HG03575 (cell line): ENCODE results near the gene FKBP8.
"Not testable (repeated sequence)": the region's sequence is repeated elsewhere in the genome, so short reads cannot be mapped to it uniquely, and the experiment has no call there.

Source experiments
- ATAC-seq: cut with Tn5 transposase; IDR thresholded peaks from one replicate; pipeline ENCODE4 v1.9.1; 2021; ENCODE audit not compliant: unreplicated experiment, insufficient number of reproducible peaks, low FRiP score; ENCODE audit errors: extremely low read depth

Gene FKBP8

GRCh38 chr19:18542941-18543813 is at the start of gene FKBP8:
TSS of gene FKBP8 (minus strand) at chr19:18543573. CDS start at chr19:18541970, 1,603 bp downstream.
- ATAC-seq, result no peak

DNA sequence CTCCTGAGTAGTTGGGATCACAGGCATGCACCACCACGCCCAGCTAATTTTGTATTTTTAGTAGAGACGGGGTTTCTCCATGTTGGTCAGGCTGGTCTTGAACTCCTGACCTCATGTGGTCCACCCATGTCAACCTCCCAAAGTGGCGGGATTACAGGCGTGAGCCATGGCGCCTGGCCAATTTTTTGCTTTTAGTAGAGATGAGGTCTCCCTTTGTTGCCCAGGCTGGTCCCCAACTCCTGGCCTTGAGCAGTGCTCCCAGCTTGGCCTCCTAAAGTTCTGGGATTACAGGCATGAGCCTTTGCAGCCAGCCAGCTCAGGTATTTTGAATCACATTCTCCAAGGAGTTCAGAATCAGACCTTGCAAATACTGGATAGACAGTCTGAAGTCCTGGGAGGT is 49.4 kb upstream of the FKBP8 start:
- ATAC-seq, result not testable (repeated sequence)

- ATAC-seq, result no peak
Observed at GRCh38 chr19:18591735-18592385, 48.5 kb upstream of the FKBP8 start.

DNA sequence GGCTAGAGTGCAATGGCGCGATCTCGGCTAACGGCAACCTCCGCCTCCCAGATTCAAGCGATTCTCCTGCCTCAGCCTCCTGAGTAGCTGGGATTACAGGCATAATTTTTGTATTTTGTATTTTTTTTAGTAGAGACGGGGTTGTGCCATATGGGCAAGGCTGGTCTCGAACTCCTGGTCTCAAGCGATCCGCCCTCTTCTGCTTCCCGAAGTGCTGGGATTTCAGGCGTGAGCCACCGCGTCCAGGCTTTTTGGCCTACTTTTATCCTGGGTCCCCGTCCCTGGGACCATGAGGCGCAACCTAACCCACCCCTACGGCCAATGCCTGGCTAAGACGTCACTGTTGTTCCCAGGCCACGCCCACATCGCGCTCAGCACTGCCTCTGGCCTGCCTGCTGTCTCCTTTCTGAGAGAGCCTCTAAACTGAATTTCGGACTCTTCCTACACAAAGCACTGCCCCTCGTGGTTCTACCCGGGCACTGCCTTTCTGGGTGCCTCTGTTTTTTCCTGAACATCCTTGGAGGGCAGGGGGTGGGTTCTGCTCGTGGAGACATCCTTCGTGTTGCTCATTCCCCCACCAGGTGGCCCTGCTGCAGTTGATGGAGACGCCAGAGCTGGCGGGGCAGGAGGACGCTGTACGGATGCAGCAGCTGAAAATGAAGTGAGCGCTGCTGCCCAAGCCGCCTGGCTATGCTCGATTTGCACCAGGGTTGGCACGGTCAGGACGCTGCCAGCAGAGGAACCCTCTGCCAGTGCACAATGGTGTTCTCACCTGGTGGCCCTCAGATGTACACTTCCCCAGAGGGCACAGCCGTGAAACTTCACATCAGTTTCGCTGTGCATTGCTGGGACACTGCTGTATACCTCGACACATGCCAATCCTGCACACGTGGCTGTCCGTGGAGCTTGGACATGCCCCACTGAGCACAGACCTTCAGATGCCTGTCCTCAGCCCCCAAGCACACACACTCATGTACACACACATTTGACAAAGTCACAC is 47.2 kb upstream of the FKBP8 start:
- no peak for ATAC-seq

DNA sequence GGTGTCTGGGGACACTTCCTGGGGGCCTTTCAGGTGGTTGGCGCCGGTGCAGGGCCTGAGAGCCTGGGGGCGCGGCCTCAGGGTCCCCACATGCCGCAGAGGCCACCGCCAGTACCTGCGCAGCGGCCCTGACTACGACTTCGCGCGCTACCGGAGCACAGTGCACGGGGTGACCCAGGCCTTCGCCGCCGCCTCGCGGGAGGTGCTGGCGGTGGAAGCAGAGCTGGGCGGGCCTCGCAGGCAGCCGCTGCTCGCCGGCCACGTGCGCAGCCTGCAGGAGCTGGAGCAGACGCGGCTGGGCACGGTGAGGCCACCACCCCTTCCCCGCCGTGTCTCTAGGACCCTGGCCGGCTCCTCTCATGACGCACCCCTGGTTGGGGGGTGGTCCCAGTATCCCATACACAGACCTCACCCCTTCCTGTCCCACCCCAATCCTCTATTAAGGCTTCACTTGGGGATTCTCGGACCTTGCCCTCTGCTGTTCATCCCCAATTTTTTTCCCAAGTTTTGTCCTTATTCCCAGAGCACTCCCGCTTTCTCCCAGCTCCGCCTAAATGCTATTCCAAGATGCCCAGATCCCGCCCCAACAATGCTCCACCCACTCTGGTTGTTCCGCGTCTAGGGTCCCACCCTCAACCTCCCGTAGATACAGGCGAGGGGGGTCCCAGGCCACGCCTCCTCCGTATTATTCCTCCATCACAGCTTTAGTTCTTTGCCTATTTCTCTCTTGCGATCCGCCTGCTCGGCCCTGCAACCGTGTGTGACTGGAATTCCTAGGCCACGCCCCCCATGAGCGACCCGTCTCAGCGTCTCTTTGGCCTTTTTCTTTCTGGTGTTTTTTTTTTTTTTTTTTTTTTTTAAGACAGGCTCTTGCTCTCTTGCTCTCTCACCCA is 46.3 kb upstream of the FKBP8 start:
- no peak for ATAC-seq

DNA sequence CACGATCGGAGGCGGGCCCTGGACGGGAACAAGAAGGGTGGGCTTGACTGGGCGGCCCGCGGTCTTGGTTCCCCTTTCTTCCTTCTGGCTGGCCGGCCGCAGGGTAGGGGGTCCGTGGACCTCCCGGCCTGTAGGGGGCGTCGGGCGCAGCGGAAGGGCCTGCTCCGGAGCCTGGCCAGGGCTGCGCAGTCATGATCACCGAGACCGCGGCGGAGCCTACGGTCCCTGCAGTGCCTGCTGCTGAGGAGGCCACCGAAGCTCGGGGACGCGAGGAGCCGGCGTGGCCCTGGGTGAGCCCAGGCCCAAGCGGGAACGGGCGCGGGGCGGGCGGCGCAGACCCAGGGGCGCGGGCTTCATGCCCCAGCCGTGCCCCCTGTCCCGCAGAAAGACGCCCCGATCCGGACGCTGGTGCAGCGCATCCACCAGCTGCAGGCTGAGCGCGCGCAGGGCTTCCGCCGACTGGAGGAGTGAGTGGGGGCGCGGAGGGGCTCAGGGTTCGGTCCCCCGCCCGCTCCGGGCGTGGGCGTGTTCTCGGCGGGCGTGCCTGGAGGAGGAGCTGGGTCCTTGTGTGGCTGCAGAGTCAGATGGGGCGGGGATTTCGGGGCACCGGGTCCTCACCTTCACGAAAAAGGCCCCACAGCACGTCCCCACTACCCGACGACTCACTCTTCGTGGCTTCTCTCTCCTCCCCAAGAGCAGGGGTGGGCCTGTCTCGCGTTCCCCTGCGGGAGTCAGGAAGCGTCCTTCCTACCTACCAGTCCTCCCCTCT is 45.4 kb upstream of the FKBP8 start, which contains the start of gene REX1BD:
TSS of gene REX1BD (plus strand) at position 188 of the 769 bp plus-strand sequence. CDS start at position 192, 4 bp downstream.
- no peak for ATAC-seq

- no peak for ATAC-seq
Observed at GRCh38 chr19:18587962-18588610, 44.7 kb upstream of the FKBP8 start.

DNA sequence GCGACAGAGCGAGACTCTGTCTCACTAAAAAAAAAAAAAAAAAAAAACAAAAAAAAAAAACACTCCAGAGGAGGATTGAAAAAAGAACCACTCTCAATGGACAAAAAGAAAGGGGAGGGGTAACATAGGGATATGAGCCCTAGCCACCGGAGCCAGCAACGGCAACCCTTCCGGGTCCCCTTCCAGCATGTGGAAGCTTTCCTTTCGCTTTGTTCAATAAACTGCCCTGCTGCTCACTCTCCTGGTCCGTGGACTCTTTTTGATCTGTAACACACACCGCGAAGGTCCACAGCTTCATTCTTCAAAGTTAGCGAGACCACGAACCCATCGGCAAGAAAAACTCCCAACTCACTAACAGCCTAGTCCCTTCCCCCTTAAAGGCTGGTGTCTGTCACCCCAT is 44.2 kb upstream of the FKBP8 start:
- no peak for ATAC-seq

- no peak for ATAC-seq
Observed at GRCh38 chr19:18586306-18586705, 42.9 kb upstream of the FKBP8 start.

- no peak for ATAC-seq
Observed at GRCh38 chr19:18580311-18580710, 36.9 kb upstream of the FKBP8 start.

GRCh38 chr19:18577365-18577914 is 34.1 kb upstream of the FKBP8 start:
- ATAC-seq, result no peak

DNA sequence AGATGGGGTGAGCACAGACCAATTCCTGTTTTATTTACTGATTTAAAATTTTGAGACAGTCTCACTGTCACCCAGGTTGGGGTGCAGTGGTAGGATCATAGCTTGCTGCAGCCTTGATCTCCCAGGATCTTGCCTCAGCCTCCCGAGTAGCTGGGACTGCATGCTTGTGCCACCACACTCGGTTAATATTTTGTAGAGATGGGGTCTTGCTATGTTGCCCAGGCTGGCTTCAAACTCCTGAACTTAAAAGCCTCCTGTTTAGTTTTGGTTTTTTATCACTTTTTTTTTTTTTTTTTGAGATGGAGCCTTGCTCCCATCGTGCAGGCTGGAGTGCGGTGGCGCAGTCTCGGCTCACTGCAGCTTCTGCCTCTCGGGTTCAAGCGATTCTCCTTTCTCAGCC is 33.0 kb upstream of the FKBP8 start:
- no peak for ATAC-seq

DNA sequence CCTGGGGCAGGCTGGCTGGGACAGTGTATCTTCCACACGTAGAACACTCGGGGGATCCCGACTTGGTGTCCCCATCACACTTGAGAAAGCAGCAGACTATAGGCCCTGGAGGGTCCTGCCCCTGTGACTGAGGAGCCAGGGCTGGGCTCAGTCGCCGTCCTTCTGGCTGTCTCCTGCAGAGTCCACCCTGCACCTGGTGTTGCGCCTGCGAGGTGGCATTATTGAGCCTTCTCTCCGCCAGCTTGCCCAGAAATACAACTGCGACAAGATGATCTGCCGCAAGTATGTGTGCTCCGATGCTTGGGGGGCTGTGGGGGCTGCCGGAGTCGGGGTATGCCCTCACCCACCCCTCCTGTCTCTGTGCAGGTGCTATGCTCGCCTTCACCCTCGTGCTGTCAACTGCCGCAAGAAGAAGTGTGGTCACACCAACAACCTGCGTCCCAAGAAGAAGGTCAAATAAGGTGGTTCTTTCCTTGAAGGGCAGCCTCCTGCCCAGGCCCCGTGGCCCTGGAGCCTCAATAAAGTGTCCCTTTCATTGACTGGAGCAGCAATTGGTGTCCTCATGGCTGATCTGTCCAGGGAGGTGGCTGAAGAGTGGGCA is 31.4 kb upstream of the FKBP8 start:
- ATAC-seq, result no peak

DNA sequence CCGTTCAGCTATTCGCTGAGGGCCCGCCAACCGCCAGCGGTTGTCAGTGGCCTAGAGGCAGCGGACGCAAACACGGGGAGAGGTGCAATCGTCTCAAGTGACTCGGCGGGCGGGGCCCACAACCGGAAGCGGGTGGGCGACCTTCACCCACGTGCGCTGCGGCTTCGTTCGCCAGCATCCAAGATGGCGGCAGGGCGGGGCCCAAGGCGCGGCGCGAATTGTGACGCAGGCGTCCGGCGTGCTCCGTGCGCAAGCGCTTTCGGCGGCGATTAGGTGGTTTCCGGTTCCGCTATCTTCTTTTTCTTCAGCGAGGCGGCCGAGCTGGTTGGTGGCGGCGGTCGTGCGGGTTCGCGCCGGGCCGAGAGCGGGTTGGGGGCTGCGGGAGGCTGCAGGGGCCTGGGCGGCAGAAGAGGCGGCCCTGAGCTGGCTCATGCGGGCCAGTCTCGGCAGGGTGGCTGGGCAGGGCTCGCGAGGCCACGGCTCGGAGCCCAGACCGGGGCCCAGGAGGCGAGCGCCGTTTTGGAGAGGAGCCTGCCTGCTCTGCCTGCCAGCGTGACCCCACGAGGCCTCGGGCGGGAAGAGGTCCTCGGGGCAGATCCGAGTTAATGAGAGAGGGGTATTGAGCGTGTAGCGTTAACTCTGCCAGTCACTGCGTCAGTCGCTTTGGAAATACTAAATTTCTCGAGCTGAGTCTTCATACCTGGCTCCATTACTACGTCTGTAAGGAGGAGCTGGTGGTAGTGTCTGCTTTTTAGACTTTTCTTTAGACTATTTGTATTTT is 28.4 kb upstream of the FKBP8 start, which contains the start of gene UBA52:
TSS of gene UBA52 (plus strand) at position 294 of the 781 bp plus-strand sequence. CDS start 1,444 bp downstream, outside the sequence.
- no peak for ATAC-seq

DNA sequence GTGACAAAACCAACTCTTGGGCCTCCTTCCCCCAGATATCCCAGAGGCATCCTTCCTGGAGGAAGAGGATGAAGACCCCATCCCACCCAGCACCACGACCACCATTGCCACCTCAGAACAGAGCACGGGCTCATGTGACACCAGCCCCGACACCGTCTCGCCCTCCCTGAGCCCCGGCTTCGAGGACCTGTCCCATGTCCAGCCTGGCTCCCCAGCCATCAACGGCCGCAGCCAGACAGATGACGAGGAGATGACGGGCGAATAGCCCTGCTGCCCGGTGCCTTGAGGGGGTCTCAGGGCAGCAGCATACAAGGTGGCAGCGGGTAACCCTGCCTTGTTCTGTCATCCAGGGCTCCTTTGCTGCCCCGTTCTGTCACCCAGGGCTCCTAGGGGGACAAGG is 25.0 kb upstream of the FKBP8 start:
- ATAC-seq, result no peak

- no peak for ATAC-seq
Observed at GRCh38 chr19:18566953-18567352, 23.6 kb upstream of the FKBP8 start.
